ENCODE data around the gene ABCA2.

DNA sequence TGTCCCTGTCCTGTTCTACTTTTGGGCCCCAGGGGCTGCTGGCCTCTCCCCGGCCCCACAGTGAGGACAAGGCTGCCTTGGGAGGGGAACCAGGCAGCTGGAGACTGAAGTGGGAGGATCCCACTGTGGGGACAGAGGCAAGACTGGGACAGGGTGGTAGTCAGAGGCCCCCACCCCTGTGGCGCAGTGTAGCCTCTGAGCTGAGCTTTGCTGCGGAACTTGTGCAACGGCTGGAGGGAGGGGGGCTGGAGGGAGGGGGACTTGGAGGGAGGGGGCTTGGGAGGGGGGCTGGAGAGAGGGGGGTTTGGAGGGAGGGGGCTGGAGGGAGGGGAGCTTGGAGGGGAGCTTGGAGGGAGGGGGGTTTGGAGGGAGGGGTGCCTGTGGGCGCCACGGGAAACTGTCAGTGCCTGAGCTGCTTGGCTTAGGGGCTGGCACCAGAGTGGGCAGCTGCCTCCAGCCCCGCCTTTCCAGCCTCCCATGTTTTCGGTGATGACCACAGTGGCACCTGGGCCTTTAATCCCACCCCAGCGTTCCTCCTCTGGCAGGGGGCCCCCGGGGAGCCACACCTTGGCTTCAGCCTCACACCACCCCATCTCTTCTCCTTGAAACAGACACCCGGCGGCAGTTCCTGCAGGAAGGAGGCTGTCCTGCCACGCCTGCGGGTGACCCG lies 6.1 kb upstream of the ABCA2 start:
- no peak for TF ChIP-seq ARNT (IDR thresholded peaks at IDR 0.05)
- no peak for TF ChIP-seq TARDBP (IDR thresholded peaks at IDR 0.05)
- no peak for TF ChIP-seq NFRKB (IDR thresholded peaks at IDR 0.05)
- TF ChIP-seq ZNF384 (IDR thresholded peaks at IDR 0.05), result no peak
- TF ChIP-seq LEF1 (IDR thresholded peaks at IDR 0.05; ENCODE audit: borderline replicate concordance), result no peak
- TF ChIP-seq ELF4 (IDR thresholded peaks at IDR 0.05), result no peak
- TF ChIP-seq SUZ12 (IDR thresholded peaks at IDR 0.05), result no peak
- TF ChIP-seq FOXK2 (IDR thresholded peaks at IDR 0.05), result no peak
- TF ChIP-seq CTBP1 (IDR thresholded peaks at IDR 0.05; ENCODE audit: borderline replicate concordance), result no peak
- TF ChIP-seq BHLHE40 (IDR thresholded peaks at IDR 0.05; ENCODE audit: borderline replicate concordance), result no peak
